ENCODE data around the gene PPP1R3G. TPM values are rescaled to one million over a fixed set of nuclear protein-coding genes. Genes with fewer than 3 reads are reported as not detected.

Gene PPP1R3G
- total RNA-seq, 1 experiment from 2014 or later: not detected

DNA sequence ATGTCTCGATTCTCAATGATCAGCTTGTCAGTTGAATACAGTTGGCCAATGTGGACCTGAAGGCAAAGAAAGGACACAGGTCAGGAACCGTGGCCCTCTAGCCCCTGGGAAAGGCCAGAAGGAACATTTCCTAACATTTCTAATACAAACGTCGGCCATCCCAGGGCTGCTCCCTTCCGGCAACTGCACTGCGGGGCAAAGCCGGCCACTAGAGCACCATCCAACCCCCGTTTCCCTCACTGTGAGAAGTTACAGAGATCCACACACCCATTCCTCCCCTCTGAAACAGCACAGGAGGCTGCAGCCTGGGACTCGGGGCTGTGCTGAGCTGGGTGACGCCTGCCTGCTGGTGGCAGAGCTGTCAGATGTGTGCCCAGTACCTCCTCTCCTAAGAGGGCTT lies 24.3 kb downstream of the PPP1R3G start:
- Histone ChIP-seq H2AK5ac (ENCODE audit: insufficient read length, low read length) (no peak overlapping the region), H3K23me2 (ENCODE audit: insufficient read length, low read depth, low read length, poor library complexity, severe bottlenecking) (no peaks in the 10 kb centered on the region), H2AFZ (ENCODE audit: low read length) (no peak overlapping the region), H2BK20ac (ENCODE audit: low read depth, low read length, poor library complexity, severe bottlenecking) (no peak overlapping the region), H3K9me3 (ENCODE audit: control insufficient read depth, low read depth, low read length) (no peaks in the 10 kb centered on the region), H2BK120ac (ENCODE audit: low read depth, low read length, poor library complexity, severe bottlenecking) (no peak overlapping the region), H2BK12ac (ENCODE audit: insufficient read length, low read depth, low read length) (no peak overlapping the region), H4K8ac (replicated peaks; ENCODE audit: insufficient read length, low read depth, low read length) (no peak overlapping the region), H3K4me1 (ENCODE audit: insufficient read depth, low read length) (no peaks in the 10 kb centered on the region; the same call in 1 of the 2 replicates), H3K27me3 (ENCODE audit: insufficient read depth, low read length) (no peaks in the 10 kb centered on the region), H3K4me2 (ENCODE audit: insufficient read depth, insufficient read length, low read length) (no peak overlapping the region), H3K14ac (ENCODE audit: insufficient read depth, low read length) (no peak overlapping the region), H3K27ac (ENCODE audit: insufficient read length, low read depth, low read length) (no peak overlapping the region), H3K79me1 (ENCODE audit: insufficient read depth, low read depth, low read length, poor library complexity, severe bottlenecking) (no peaks in the 10 kb centered on the region), H4K91ac (ENCODE audit: insufficient read length, low read depth, low read length) (no peak overlapping the region), H3T11ph (ENCODE audit: low read length) (no peak overlapping the region), H2BK5ac (ENCODE audit: insufficient read length, low read length) (no peak overlapping the region), H3K56ac (ENCODE audit: insufficient read length, low read depth, low read length) (no peak overlapping the region), H2BK15ac (ENCODE audit: low read depth, low read length) (no peak overlapping the region), H3K18ac (ENCODE audit: insufficient read length, low read depth, low read length) (no peak overlapping the region), H3K79me2 (ENCODE audit: insufficient read depth, low read length) (no peaks in the 10 kb centered on the region), H3K4ac (ENCODE audit: low read depth, low read length) (no peak overlapping the region), H4K20me1 (ENCODE audit: control insufficient read depth, insufficient read depth, insufficient read length) (no peaks in the 10 kb centered on the region), H3K9ac (ENCODE audit: extremely low read depth, insufficient read length, low read length) (no peak overlapping the region), H3K23ac (ENCODE audit: insufficient read length, low read depth, low read length) (no peak overlapping the region), H4K5ac (ENCODE audit: insufficient read length, low read depth, low read length) (no peak overlapping the region)
- DNase-seq: no peak
- Mint-ChIP-seq H3K36me3 (ENCODE audit: insufficient read depth in 1 of 3, low read depth in 3 of 3) (peaks cover 0 to 8% (median 2%) of the 10 kb centered on the region in 3 experiments; a peak in 2 of 7 replicates), H3K4me1 (peaks cover 8 to 10% of the 10 kb centered on the region in 2 experiments), H3K9me3 (no peaks in the 10 kb centered on the region), H3K27ac (no peak overlapping the region), H3K4me3 (no peak overlapping the region), H3K27me3 (ENCODE audit: low read depth) (0 out of 2 replicates have a peak, but pooled peaks cover 2% of the 10 kb centered on the region)
- TF ChIP-seq, protein P1, sequence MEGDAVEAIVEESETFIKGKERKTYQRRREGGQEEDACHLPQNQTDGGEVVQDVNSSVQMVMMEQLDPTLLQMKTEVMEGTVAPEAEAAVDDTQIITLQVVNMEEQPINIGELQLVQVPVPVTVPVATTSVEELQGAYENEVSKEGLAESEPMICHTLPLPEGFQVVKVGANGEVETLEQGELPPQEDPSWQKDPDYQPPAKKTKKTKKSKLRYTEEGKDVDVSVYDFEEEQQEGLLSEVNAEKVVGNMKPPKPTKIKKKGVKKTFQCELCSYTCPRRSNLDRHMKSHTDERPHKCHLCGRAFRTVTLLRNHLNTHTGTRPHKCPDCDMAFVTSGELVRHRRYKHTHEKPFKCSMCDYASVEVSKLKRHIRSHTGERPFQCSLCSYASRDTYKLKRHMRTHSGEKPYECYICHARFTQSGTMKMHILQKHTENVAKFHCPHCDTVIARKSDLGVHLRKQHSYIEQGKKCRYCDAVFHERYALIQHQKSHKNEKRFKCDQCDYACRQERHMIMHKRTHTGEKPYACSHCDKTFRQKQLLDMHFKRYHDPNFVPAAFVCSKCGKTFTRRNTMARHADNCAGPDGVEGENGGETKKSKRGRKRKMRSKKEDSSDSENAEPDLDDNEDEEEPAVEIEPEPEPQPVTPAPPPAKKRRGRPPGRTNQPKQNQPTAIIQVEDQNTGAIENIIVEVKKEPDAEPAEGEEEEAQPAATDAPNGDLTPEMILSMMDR (conservative IDR thresholded peaks at IDR 0.05): no peak
- WGBS (ENCODE audit: extremely low coverage, insufficient read length, low lambda C conversion rate): no CpG with 5 or more reads among the region's 10 CpGs
